ENCODE results near the gene ZNF205.
"Not testable (repeated sequence)": the region's sequence is repeated elsewhere in the genome, so short reads cannot be mapped to it uniquely, and the experiment has no call there.

ZNF205 gene

GRCh38 chr16:3137267-3137666 is 24.9 kb downstream of the ZNF205 start:
- no peaks in the 10 kb centered on the region for H3K9me3 ChIP-seq (ENCODE audit: low read length)
- peaks cover 19% of the 10 kb centered on the region for H3K4me1 ChIP-seq (ENCODE audit: insufficient read depth, low read length, severe bottlenecking)
- H3F3A ChIP-seq (ENCODE audit: insufficient read depth, low read length): no peaks in the 10 kb centered on the region
- no peak overlapping the region for H3K27ac ChIP-seq (ENCODE audit: low read depth, low read length, poor library complexity, severe bottlenecking)
- H3K4me2 ChIP-seq (ENCODE audit: low read length): no peak overlapping the region
- H2AFZ ChIP-seq (ENCODE audit: low read length): no peak overlapping the region
- H3K79me2 ChIP-seq (ENCODE audit: insufficient read depth, low read length): peaks cover 14% of the 10 kb centered on the region
- no peaks in the 10 kb centered on the region for H3K9me2 ChIP-seq (ENCODE audit: low read depth, low read length)
- TF ChIP-seq EZH2 (IDR thresholded peaks at IDR 0.05; ENCODE audit: borderline replicate concordance, low read length) (no peak), CTCF (IDR thresholded peaks at IDR 0.05; ENCODE audit: low read length) (no peak)
- no peak overlapping the region for H3K9ac ChIP-seq (ENCODE audit: low read length)
- H4K20me1 ChIP-seq (ENCODE audit: insufficient read depth, low read length): no peaks in the 10 kb centered on the region
- H3K36me3 ChIP-seq (ENCODE audit: insufficient read depth, low read length): peaks cover 14% of the 10 kb centered on the region
- H3K4me3 ChIP-seq (ENCODE audit: low read depth, low read length, poor library complexity, severe bottlenecking): no peak overlapping the region
- H3K27me3 ChIP-seq (ENCODE audit: insufficient read depth, low read length): no peaks in the 10 kb centered on the region

- no peak overlapping the region for H3K4me2 ChIP-seq (ENCODE audit: low read length)
- H3K79me2 ChIP-seq (ENCODE audit: insufficient read depth, low read length): peaks cover 11% of the 10 kb centered on the region
- H3K27me3 ChIP-seq (ENCODE audit: insufficient read depth, low read length): no peaks in the 10 kb centered on the region
- H3K36me3 ChIP-seq (ENCODE audit: insufficient read depth, low read length): peaks cover 17% of the 10 kb centered on the region
- H3K4me3 ChIP-seq (ENCODE audit: low read depth, low read length, poor library complexity, severe bottlenecking): no peak overlapping the region
- H2AFZ ChIP-seq (ENCODE audit: low read length): no peak overlapping the region
- no peaks in the 10 kb centered on the region for H3F3A ChIP-seq (ENCODE audit: insufficient read depth, low read length)
- H3K9me3 ChIP-seq (ENCODE audit: low read length): no peaks in the 10 kb centered on the region
- no peak overlapping the region for H3K9ac ChIP-seq (ENCODE audit: low read length)
- H3K4me1 ChIP-seq (ENCODE audit: insufficient read depth, low read length, severe bottlenecking): peaks cover 15% of the 10 kb centered on the region
- no peaks in the 10 kb centered on the region for H4K20me1 ChIP-seq (ENCODE audit: insufficient read depth, low read length)
- TF ChIP-seq EZH2 (IDR thresholded peaks at IDR 0.05; ENCODE audit: borderline replicate concordance, low read length) (no peak), CTCF (IDR thresholded peaks at IDR 0.05; ENCODE audit: low read length) (no peak)
- no peaks in the 10 kb centered on the region for H3K9me2 ChIP-seq (ENCODE audit: low read depth, low read length)
- no peak overlapping the region for H3K27ac ChIP-seq (ENCODE audit: low read depth, low read length, poor library complexity, severe bottlenecking)
These were observed 26.0 kb downstream of the ZNF205 start for GRCh38 chr16:3138342-3138741.

GRCh38 chr16:3138823-3139426 is 26.5 kb downstream of the ZNF205 start:
- H3K27ac ChIP-seq (ENCODE audit: low read depth, low read length, poor library complexity, severe bottlenecking): no peak overlapping the region
- no peak overlapping the region for H3K4me3 ChIP-seq (ENCODE audit: low read depth, low read length, poor library complexity, severe bottlenecking)
- H3K27me3 ChIP-seq (ENCODE audit: insufficient read depth, low read length): no peaks in the 10 kb centered on the region
- no peaks in the 10 kb centered on the region for H4K20me1 ChIP-seq (ENCODE audit: insufficient read depth, low read length)
- no peaks in the 10 kb centered on the region for H3K9me2 ChIP-seq (ENCODE audit: low read depth, low read length)
- H3K9me3 ChIP-seq (ENCODE audit: low read length): no peaks in the 10 kb centered on the region
- no peak overlapping the region for H3K4me2 ChIP-seq (ENCODE audit: low read length)
- peaks cover 12% of the 10 kb centered on the region for H3K4me1 ChIP-seq (ENCODE audit: insufficient read depth, low read length, severe bottlenecking)
- no peak for TF ChIP-seq EZH2 (IDR thresholded peaks at IDR 0.05; ENCODE audit: borderline replicate concordance, low read length)
- no peak for TF ChIP-seq CTCF (IDR thresholded peaks at IDR 0.05; ENCODE audit: low read length)
- H3K36me3 ChIP-seq (ENCODE audit: insufficient read depth, low read length): peaks cover 17% of the 10 kb centered on the region
- H3F3A ChIP-seq (ENCODE audit: insufficient read depth, low read length): no peaks in the 10 kb centered on the region
- no peak overlapping the region for H3K9ac ChIP-seq (ENCODE audit: low read length)
- H2AFZ ChIP-seq (ENCODE audit: low read length): no peak overlapping the region
- H3K79me2 ChIP-seq (ENCODE audit: insufficient read depth, low read length): peaks cover 7% of the 10 kb centered on the region

DNA sequence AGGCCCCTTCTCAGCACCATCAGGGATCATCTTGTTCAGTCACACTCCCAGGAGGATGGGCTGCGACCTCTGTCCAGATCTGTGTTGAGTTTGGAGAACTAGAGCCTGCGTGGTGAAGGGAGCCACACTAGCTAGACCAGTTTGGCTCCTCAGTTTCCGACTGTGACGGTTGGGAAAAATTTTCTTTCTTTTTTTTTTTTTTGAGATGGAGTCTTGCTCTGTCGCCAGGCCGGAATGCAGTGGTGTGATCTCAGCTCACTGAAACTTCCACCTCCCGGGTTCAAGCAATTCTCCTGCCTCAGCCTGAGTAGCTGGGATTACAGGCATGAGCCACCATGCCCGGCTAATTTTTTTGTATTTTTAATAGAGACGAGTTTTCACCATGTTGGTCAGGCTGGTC is 27.2 kb downstream of the ZNF205 start:
- not testable (repeated sequence) for H3K79me2 ChIP-seq (ENCODE audit: insufficient read depth, low read length); H3K9ac ChIP-seq (ENCODE audit: low read length); H3K9me2 ChIP-seq (ENCODE audit: low read depth, low read length); H2AFZ ChIP-seq (ENCODE audit: low read length); H3K27ac ChIP-seq (ENCODE audit: low read depth, low read length, poor library complexity, severe bottlenecking); H3K9me3 ChIP-seq (ENCODE audit: low read length); H4K20me1 ChIP-seq (ENCODE audit: insufficient read depth, low read length); H3F3A ChIP-seq (ENCODE audit: insufficient read depth, low read length); H3K27me3 ChIP-seq (ENCODE audit: insufficient read depth, low read length); H3K4me2 ChIP-seq (ENCODE audit: low read length); H3K4me3 ChIP-seq (ENCODE audit: low read depth, low read length, poor library complexity, severe bottlenecking)
- Histone ChIP-seq H3K4me1 (ENCODE audit: insufficient read depth, low read length, severe bottlenecking) (peaks cover 10% of the 10 kb centered on the region), H3K36me3 (ENCODE audit: insufficient read depth, low read length) (peaks cover 17% of the 10 kb centered on the region)
